Activated naive CD8-positive, alpha-beta T cell treated with anti-CD3 and anti-CD28 coated beads, Interleukin-2, amount 10 ng/mL, durations not matched to agents 7 days and 5 days (primary cell): ENCODE results near the gene ARPC3. TPM values are rescaled to one million over a fixed set of nuclear protein-coding genes. Genes with fewer than 3 reads are reported as not detected.
A peak's percentile ranks its signal among the peaks of the same experiment; 100 is the strongest.
"Not testable (repeated sequence)": the region's sequence is repeated elsewhere in the genome, so short reads cannot be mapped to it uniquely, and the experiment has no call there.

Experiments used
- ATAC-seq: fragments of 150-1000 bp; cut with Tn5 transposase; one replicate; pipeline ENCODE4 v1.10.0; 2021; ENCODE audit warnings: low read depth, moderate library complexity
- POLR2A ChIA-PET: fragments of 350-600 bp; sonication (Branson Sonifier 250); formaldehyde crosslinking; loops from one replicate; lab custom pipeline; 2021; ENCODE audit warnings: antibody characterized with exemption; lab: Charles Lee
- DNase-seq: peaks from one replicate; pipeline ENCODE4 v3.0.0; 2021
- H3K27ac Mint-ChIP-seq: one replicate; pipeline ENCODE4 v1.8.0; 2022; ENCODE audit warnings: mild to moderate bottlenecking, mixed read lengths
- H3K27me3 Mint-ChIP-seq: one replicate; pipeline ENCODE4 v1.8.0; 2022; ENCODE audit warnings: mild to moderate bottlenecking, moderate library complexity, mixed read lengths
- H3K36me3 Mint-ChIP-seq: one replicate; pipeline ENCODE4 v1.8.0; 2021; ENCODE audit warnings: mild to moderate bottlenecking, mixed read lengths
- H3K4me1 Mint-ChIP-seq: one replicate; pipeline ENCODE4 v1.8.0; 2021; ENCODE audit warnings: mixed read lengths
- H3K4me3 Mint-ChIP-seq: one replicate; pipeline ENCODE4 v1.8.0; 2022; ENCODE audit warnings: mild to moderate bottlenecking, moderate library complexity, mixed read lengths
- H3K9me3 Mint-ChIP-seq: one replicate; pipeline ENCODE4 v1.8.0; 2021; ENCODE audit warnings: mixed read lengths
- total RNA-seq, 2 experiments: library from RNA; stranded (reverse); gene quantifications; one replicate each; pipeline ENCODE4 v1.2.3, GENCODE V29; 2021

The ARPC3 gene
- 100 to 1,000 TPM; 361 to 371 TPM for total RNA-seq

- Mint-ChIP-seq H3K36me3 (peaks cover 32% of the 10 kb centered on the region), H3K27me3 (no peaks in the 10 kb centered on the region), H3K27ac (peak within 1 kb of the TSS; percentile 100), H3K4me1 (peaks cover 34% of the 10 kb centered on the region), H3K9me3 (no peaks in the 10 kb centered on the region), H3K4me3 (peak within 1 kb of the TSS; percentile 100)
- ATAC-seq (peak; percentile 97), DNase-seq (peak; percentile 95)
- POLR2A ChIA-PET = interaction anchor here (0.6 to 6.0 kb wide), 31 partner anchors 9 to 451 kb away, joined by 3 to 87 read pairs (median 4); partner anchors contain the start of genes ANKRD13A, ATP2A2, FAM216A and GPN3
Measured at GRCh38 chr12:110449799-110450497, at the start of gene ARPC3. ARPC3 (minus strand) TSS chr12:110450337; CDS start chr12:110450260, 77 bp downstream.

DNA sequence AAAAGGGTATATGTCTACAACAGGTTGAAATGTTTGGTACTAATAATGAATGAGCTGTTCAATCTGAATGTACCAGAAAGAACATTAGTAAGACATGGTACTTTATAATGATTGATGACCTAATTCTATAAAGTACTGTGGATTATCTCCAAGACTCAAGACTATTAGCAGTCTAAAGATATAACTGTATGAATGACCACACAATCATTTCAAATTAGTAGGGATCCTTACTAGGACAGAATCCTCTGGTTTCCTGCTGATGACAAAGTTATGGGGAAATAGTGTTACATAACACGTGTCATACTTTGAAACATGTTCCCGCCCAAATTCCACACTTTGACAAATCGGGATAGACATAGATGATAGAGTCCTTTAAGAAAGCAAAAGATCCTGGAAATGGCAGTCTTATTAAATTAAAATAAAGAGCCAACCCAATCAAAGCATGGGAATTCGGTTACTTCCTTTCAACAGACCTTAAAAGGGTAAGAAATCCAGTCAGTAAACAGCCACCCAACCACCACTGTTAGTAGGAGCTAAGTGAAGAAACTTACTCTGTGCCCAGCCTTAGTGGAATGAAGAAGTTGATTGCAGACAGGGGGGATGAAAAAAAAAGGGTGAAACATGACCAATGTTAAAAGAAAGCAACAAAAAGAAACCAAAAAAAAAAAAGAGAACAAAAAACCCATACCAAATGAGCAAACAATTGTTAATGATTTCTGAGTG lies 49.0 kb upstream of the ARPC3 start:
- no peak for DNase-seq
- ATAC-seq = no peak
- Mint-ChIP-seq H3K36me3 (peaks cover 28% of the 10 kb centered on the region), H3K9me3 (peaks cover 3% of the 10 kb centered on the region), H3K4me3 (peak overlapping the region; percentile 66), H3K27ac (peak overlapping the region; percentile 75), H3K4me1 (peaks cover 34% of the 10 kb centered on the region), H3K27me3 (no peaks in the 10 kb centered on the region)
- POLR2A ChIA-PET = interaction anchor here (3.7 kb wide), 1 partner anchor 50 kb away, joined by 35 read pairs; the partner anchor contains the start of gene ARPC3

DNA sequence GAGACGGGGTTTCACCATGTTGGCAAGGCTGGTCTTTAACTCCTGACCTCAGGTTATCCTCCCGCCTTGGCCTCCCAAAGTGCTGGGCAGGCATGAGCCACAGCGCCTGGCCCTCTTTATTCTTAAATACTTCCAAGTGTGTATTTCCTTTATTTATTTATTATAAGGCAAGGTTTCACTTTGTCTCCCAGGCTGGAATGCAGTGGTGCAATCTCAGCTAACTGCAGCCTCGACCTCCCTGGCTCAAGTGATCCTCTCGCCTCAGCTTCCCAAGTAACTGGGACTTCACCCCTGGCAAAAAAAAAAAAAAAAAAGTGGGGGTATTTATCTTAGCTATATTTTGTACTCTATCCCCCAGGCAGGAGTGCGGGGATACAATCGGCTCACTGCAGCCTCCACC lies 25.3 kb upstream of the ARPC3 start:
- DNase-seq (no peak), ATAC-seq (no peak)
- POLR2A ChIA-PET = interaction anchor here (0.9 kb wide), 1 partner anchor 11 kb away, joined by 4 read pairs; no protein-coding TSS in a partner anchor
- Mint-ChIP-seq H3K9me3 (no peaks in the 10 kb centered on the region), H3K27ac (no peak overlapping the region), H3K4me3 (no peak overlapping the region), H3K4me1 (peaks cover 7% of the 10 kb centered on the region), H3K27me3 (no peaks in the 10 kb centered on the region), H3K36me3 (peaks cover 11% of the 10 kb centered on the region)

DNA sequence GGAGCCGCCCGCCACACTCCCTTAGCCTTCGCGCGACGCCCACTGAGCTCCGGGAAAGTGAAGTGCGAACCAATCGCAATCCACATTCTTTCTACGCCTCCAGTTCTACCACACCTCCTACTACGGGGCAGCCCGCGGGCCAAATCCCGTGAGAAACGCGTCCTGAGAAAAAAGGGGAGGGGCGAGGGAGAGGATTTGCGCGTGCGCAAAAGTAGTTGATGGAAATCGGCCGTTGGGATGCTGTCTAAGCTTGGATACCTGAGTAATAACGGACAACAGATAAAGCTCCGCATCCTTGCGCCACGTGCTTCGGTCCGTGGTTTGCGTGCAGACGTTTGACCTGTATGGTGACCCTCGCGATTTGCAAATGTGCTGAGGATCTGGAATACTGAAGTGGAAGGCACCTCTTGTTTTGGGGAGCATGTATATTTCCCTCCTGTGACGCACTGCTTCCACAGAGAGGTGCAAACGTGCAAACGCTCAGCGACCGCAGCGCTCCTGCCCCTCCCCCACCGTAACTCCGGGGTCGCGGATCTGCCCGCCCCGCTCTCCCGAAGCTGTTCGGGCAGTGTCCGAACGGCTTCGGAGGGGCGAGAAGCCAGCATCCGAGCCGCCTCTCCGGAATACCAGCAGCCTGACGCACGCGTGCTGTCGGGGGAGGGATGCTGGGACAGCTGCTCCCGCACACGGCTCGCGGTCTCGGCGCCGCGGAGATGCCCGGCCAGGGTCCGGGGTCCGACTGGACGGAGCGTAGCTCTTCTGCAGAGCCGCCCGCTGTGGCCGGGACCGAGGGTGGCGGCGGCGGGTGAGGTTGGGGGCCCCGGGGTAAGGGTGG lies 18.3 kb upstream of the ARPC3 start, which contains the start of the genes FAM216A and GPN3:
FAM216A (plus strand) TSS at position 632 of the 835 bp plus-strand sequence; CDS start at position 663, 31 bp downstream.
GPN3 (minus strand) TSS at position 44 of the 835 bp plus-strand sequence. CDS start 54 bp downstream, outside the sequence.
- no peaks in the 10 kb centered on the region for H3K9me3 Mint-ChIP-seq
- DNase-seq = peak; percentile 94
- peaks cover 30% of the 10 kb centered on the region for H3K4me1 Mint-ChIP-seq
- H3K36me3 Mint-ChIP-seq = peaks cover 13% of the 10 kb centered on the region
- POLR2A ChIA-PET = interaction anchor here (0.5 to 3.2 kb wide), 29 partner anchors 10 to 469 kb away, joined by 3 to 87 read pairs (median 4); partner anchors contain the start of genes ANKRD13A, ARPC3, ATP2A2 and PPP1CC
- ATAC-seq = peak; percentile 84
- H3K4me3 Mint-ChIP-seq = peak within 1 kb of the TSS; percentile 98
- no peaks in the 10 kb centered on the region for H3K27me3 Mint-ChIP-seq
- peak within 1 kb of the TSS; percentile 92 for H3K27ac Mint-ChIP-seq

- Mint-ChIP-seq H3K4me3 (peak overlapping the region; percentile 98), H3K27ac (peak overlapping the region; percentile 92), H3K27me3 (no peaks in the 10 kb centered on the region), H3K36me3 (peaks cover 15% of the 10 kb centered on the region), H3K9me3 (no peaks in the 10 kb centered on the region), H3K4me1 (peaks cover 32% of the 10 kb centered on the region)
- DNase-seq (no peak), ATAC-seq (no peak)
- POLR2A ChIA-PET = interaction anchor here (0.8 to 3.2 kb wide), 21 partner anchors 10 to 469 kb away, joined by 3 to 87 read pairs (median 5); partner anchors contain the start of genes ANKRD13A, ARPC3, ATP2A2 and RAD9B
Measured at GRCh38 chr12:110467847-110468213, 17.7 kb upstream of the ARPC3 start.

- POLR2A ChIA-PET = interaction anchor here (1.3 kb wide), 1 partner anchor 17 kb away, joined by 4 read pairs; the partner anchor contains the start of gene ARPC3
- no peaks in the 10 kb centered on the region for H3K27me3 Mint-ChIP-seq
- H3K9me3 Mint-ChIP-seq = no peaks in the 10 kb centered on the region
- H3K4me3 Mint-ChIP-seq = peak overlapping the region; percentile 98
- peaks cover 15% of the 10 kb centered on the region for H3K36me3 Mint-ChIP-seq
- DNase-seq (no peak), ATAC-seq (no peak)
- no peak overlapping the region for H3K27ac Mint-ChIP-seq
- H3K4me1 Mint-ChIP-seq = peaks cover 35% of the 10 kb centered on the region
Measured at GRCh38 chr12:110466791-110467190, 16.7 kb upstream of the ARPC3 start.

DNA sequence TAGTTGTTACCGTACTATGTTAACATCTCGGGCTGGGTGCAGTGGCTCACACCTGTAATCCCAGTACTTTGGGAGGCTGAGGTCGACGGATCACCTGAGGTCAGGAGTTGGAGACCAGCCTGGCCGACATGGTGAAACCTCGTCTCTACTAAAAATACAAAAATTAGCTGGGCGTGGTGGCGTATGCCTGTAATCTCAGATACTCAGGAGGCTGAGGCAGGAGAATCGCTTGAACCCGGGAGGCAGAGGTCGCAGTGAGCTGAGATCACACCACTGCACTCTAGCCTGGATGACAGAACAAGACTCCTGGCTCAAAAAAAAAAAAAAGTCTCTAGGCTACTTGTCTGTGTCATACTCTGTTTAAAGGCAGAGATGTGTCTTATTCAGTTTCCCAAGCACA lies 15.6 kb upstream of the ARPC3 start:
- not testable (repeated sequence) for H3K27me3 Mint-ChIP-seq, ATAC-seq, DNase-seq, H3K9me3 Mint-ChIP-seq, H3K27ac Mint-ChIP-seq
- H3K36me3 Mint-ChIP-seq = peaks cover 11% of the 10 kb centered on the region
- peaks cover 33% of the 10 kb centered on the region for H3K4me1 Mint-ChIP-seq
- POLR2A ChIA-PET = interaction anchor here (1.3 kb wide), 1 partner anchor 16 kb away, joined by 4 read pairs; the partner anchor contains the start of gene ARPC3
- H3K4me3 Mint-ChIP-seq = peak overlapping the region; percentile 8

GRCh38 chr12:110465024-110465423 lies 14.9 kb upstream of the ARPC3 start:
- peaks cover 12% of the 10 kb centered on the region for H3K36me3 Mint-ChIP-seq

GRCh38 chr12:110461189-110461588 lies 11.1 kb upstream of the ARPC3 start:
- H3K4me3 Mint-ChIP-seq, H3K27me3 Mint-ChIP-seq, DNase-seq, ATAC-seq, H3K9me3 Mint-ChIP-seq, POLR2A ChIA-PET, H3K27ac Mint-ChIP-seq: not testable (repeated sequence)
- peaks cover 13% of the 10 kb centered on the region for H3K4me1 Mint-ChIP-seq
- H3K36me3 Mint-ChIP-seq = peaks cover 19% of the 10 kb centered on the region

More at GRCh38 chr12:110465024-110465423, 14.9 kb upstream of the ARPC3 start:
- Mint-ChIP-seq H3K27me3 (no peaks in the 10 kb centered on the region), H3K4me1 (peaks cover 28% of the 10 kb centered on the region), H3K27ac (no peak overlapping the region), H3K4me3 (no peak overlapping the region), H3K9me3 (no peaks in the 10 kb centered on the region)
- DNase-seq (no peak), ATAC-seq (no peak)
- POLR2A ChIA-PET = interaction anchor here (2.1 kb wide), 1 partner anchor 15 kb away, joined by 11 read pairs; the partner anchor contains the start of gene ARPC3

DNA sequence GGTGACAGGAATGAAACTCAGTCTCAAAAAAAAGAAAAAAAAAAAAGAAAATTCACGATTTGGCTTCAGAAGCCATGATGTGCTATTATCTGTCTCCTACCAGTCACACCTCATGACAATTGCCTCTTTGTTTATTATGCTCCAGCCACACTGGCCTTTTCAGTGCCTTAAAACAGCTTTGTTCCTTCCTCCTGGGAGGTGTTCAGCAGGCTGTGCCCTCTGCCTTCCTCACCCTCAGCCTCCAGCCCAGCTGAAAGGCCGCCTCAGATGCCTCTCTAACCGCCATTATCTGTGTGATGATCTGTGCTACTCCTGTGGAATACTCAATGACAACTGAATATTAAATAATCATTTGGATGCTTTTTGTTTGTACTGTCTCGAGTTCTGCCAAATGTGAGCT lies 8.6 kb upstream of the ARPC3 start:
- Mint-ChIP-seq H3K27me3 (no peaks in the 10 kb centered on the region), H3K4me1 (peaks cover 9% of the 10 kb centered on the region), H3K27ac (peak overlapping the region; percentile 3), H3K9me3 (no peaks in the 10 kb centered on the region), H3K36me3 (peaks cover 17% of the 10 kb centered on the region), H3K4me3 (no peak overlapping the region)
- no peak for ATAC-seq
- no peak for DNase-seq
- POLR2A ChIA-PET = interaction anchor here (0.5 to 3.8 kb wide), 3 partner anchors 8 to 142 kb away, joined by 3 to 21 read pairs (median 7); partner anchors contain the start of genes ARPC3, FAM216A and GPN3

DNA sequence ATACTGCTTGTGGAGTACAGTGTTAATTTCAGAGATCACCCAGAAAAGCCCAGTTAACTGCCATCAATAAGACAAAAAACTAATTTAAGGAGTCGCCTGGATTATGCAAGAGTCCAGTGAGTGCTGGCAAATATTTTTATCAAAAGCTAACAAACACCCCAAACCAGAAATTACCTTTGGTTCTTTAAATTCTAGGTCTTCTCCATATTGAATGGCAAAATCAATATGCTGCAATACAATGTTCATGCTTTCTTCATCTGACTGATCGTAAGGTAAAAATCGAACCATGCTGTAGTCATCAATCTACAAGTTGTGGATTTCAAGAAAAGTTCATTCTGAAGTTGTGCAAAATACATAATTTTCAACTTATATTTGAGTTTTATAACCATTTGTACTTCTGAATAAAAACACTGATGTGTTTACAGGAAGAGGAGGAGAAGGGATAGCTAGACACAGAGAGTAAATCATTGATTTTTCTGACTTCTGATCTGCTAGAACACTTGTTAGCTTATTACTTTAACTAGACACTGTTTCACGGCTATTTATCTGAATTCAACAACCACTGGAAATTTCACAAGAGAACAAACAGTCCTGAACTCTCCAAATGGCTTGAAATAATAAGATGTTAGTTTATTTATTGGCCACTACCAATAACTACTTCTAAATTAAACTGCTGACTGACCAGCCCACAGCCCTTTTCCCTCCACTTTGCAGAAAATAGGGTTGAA lies 3.6 kb upstream of the ARPC3 start:
- Mint-ChIP-seq H3K36me3 (peaks cover 19% of the 10 kb centered on the region), H3K27me3 (no peaks in the 10 kb centered on the region), H3K4me1 (peaks cover 21% of the 10 kb centered on the region), H3K4me3 (no peak overlapping the region), H3K9me3 (no peaks in the 10 kb centered on the region), H3K27ac (no peak overlapping the region)
- DNase-seq (no peak), ATAC-seq (no peak)
- POLR2A ChIA-PET = no interaction called here
